K562 (cell line): ENCODE data around the gene PSAP. TPM values are rescaled to one million over a fixed set of nuclear protein-coding genes. Genes with fewer than 3 reads are reported as not detected.

Experiments used
- BDP1 ChIP-seq: IDR thresholded peaks from 3 replicates; pipeline ENCODE4 v1.6.1; 2011; ENCODE audit not compliant: insufficient read length, insufficient read depth
- CBX5 ChIP-seq: IDR thresholded peaks from 2 replicates; pipeline ENCODE4 v1.6.1; 2014; ENCODE audit warnings: low read depth, borderline replicate concordance
- DDX20 ChIP-seq: fragments of 450-650 bp; IDR thresholded peaks from 2 replicates; pipeline ENCODE4 v1.6.1; 2016; ENCODE audit warnings: missing genetic modification characterization, low read depth, mild to moderate bottlenecking, missing compliant biosample characterization, moderate library complexity
- GATAD2B ChIP-seq: fragments of 450-650 bp; IDR thresholded peaks from 2 replicates; pipeline ENCODE4 v1.6.1; 2017; ENCODE audit warnings: mild to moderate bottlenecking, borderline replicate concordance
- HOXB6 ChIP-seq: fragments of 250-450 bp; sonication (Bioruptor Pico); IDR thresholded peaks from 2 replicates; pipeline ENCODE4 v1.5.1; 2022; ENCODE audit warnings: mild to moderate bottlenecking, borderline replicate concordance
- STAT5B ChIP-seq: fragments of 250-450 bp; sonication (Bioruptor Pico); IDR thresholded peaks from 2 replicates; pipeline ENCODE4 v1.8.0; 2021; ENCODE audit warnings: mild to moderate bottlenecking, inconsistent platforms
- ZBTB17 ChIP-seq: fragments of 450-650 bp; formaldehyde crosslinking; IDR thresholded peaks from 2 replicates; pipeline ENCODE4 v1.4.0; 2020; ENCODE audit warnings: mild to moderate bottlenecking
- ZNF23 ChIP-seq: fragments of 250-450 bp; sonication (Bioruptor Pico); IDR thresholded peaks from 2 replicates; pipeline ENCODE4 v1.4.0; 2020; ENCODE audit warnings: mild to moderate bottlenecking
- ZNF79 ChIP-seq: fragments of 250-450 bp; sonication (Bioruptor Pico); IDR thresholded peaks from 2 replicates; pipeline ENCODE4 v1.4.0; 2020; ENCODE audit warnings: low read depth, mild to moderate bottlenecking, moderate library complexity
- polyA plus RNA-seq, 8 experiments: library from polyadenylated mRNA; depleted of rRNA in 4 of 8; stranded (reverse) in 5 of 8; unstranded in 3 of 8; fragments of >200 nt; fragmentation: Nextera tagmentation in 2 of 8; fragmentation: Illumina TruSeq in 1 of 8; extraction: Ambion mirVana in 2 of 8; extraction: Trizol in 1 of 8; gene quantifications; 2 replicates each; pipeline versions ENCODE4 v1.2.1 to v1.2.3, GENCODE V29; 2011 to 2014; ENCODE audit warnings: inconsistent platforms in 1 of 8, missing spikeins in 1 of 8
- total RNA-seq, 7 experiments: library from RNA; depleted of rRNA in 6 of 7; stranded (reverse); fragments of >200 nt in 6 of 7; fragmentation: Illumina TruSeq in 2 of 7; extraction: Trizol in 2 of 7; gene quantifications; 2 replicates each; pipeline versions ENCODE4 v1.2.1 to v1.2.3, GENCODE V29; 2011 to 2021; ENCODE audit warnings: low replicate concordance in 1 of 7
- TF ChIP-seq, protein P1 (sequence below): fragments of 450-650 bp; formaldehyde crosslinking; IDR thresholded peaks from 2 replicates; pipeline ENCODE4 v1.4.0; 2022; ENCODE audit warnings: mild to moderate bottlenecking, moderate library complexity
- TF ChIP-seq, protein P2 (sequence below), 2 experiments: fragments of 450-650 bp; IDR thresholded peaks; 2 replicates each; pipeline ENCODE4 v1.6.1; 2016
- TF ChIP-seq, protein P3 (sequence below): fragments of 450-650 bp; IDR thresholded peaks from 2 replicates; pipeline ENCODE4 v1.6.1; 2018; ENCODE audit not compliant: partially characterized antibody
- TF ChIP-seq, protein P4 (sequence below): sonication (generic); formaldehyde crosslinking; IDR thresholded peaks from 2 replicates; pipeline ENCODE4 v1.8.1; 2023; ENCODE audit warnings: missing genetic modification reagents, mild to moderate bottlenecking, borderline replicate concordance

PSAP gene
- total and polyA plus RNA-seq, 9 of the 15 experiments (the other 6 are each of a cell fraction or from before 2014, with no cell fraction given) = 245 to 700 (median 429) TPM

DNA sequence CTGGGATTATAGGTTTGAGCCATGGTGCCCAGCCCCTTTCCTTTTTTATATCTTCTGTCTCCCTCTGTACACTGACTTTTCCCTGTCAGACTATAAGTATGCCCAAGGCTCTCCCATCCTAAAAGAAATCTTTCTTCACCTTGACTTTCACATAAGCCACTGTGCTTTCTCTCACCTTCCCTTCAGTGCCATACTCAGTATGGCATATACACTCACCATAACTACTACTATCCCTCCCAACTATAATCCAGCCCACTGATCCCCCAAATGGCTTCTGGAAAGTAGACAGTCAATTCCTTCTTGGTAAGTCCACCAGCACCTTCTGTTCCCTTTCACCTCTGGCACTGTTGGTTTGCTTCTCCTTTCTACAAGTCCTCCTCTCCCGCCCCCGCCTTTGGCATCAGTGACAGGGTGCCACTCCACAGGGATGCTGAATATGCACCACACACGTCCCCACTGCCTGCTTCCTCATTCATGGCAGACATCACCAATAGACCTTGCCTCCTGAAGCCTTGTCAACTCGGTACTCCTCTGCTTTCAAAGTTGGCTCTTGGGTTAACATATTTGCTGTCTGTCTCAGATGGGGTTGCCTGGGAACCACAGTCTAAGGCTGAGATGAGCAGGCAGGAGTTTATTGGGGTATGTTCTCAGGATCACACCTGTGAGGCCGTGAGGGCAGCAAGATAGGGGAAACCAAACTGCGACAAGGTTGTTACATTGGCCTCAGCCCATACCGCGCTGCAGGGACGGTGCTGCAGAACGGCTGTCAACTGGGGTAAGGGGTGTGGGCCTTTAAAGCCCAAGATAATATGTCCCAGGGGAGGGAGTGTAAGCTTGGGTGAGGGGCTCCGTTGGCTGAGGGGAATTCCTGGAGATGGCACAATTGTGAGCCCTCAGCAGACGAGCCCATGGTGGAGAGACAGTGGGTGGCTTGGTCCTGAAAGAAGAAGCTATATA lies 7.2 kb upstream of the PSAP start (continued):
- TF ChIP-seq, protein P1, sequence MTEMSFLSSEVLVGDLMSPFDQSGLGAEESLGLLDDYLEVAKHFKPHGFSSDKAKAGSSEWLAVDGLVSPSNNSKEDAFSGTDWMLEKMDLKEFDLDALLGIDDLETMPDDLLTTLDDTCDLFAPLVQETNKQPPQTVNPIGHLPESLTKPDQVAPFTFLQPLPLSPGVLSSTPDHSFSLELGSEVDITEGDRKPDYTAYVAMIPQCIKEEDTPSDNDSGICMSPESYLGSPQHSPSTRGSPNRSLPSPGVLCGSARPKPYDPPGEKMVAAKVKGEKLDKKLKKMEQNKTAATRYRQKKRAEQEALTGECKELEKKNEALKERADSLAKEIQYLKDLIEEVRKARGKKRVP = no peak
- TF ChIP-seq STAT5B (CRISPR knock-in tag) (no peak), ZBTB17 (CRISPR knock-in tag) (peak; percentile 91), CBX5 (no peak), HOXB6 (CRISPR knock-in tag) (no peak), DDX20 (tag) (no peak), ZNF23 (CRISPR knock-in tag) (peak; percentile 89), BDP1 (no peak), ZNF79 (CRISPR knock-in tag) (no peak), GATAD2B (no peak)
- TF ChIP-seq, protein P2, sequence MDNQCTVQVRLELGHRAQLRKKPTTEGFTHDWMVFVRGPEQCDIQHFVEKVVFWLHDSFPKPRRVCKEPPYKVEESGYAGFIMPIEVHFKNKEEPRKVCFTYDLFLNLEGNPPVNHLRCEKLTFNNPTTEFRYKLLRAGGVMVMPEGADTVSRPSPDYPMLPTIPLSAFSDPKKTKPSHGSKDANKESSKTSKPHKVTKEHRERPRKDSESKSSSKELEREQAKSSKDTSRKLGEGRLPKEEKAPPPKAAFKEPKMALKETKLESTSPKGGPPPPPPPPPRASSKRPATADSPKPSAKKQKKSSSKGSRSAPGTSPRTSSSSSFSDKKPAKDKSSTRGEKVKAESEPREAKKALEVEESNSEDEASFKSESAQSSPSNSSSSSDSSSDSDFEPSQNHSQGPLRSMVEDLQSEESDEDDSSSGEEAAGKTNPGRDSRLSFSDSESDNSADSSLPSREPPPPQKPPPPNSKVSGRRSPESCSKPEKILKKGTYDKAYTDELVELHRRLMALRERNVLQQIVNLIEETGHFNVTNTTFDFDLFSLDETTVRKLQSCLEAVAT (IDR thresholded peaks at IDR 0.05) = peak in 1 of 2 experiments; percentile 96; a peak in 2 of 4 replicates
- TF ChIP-seq, protein P3, sequence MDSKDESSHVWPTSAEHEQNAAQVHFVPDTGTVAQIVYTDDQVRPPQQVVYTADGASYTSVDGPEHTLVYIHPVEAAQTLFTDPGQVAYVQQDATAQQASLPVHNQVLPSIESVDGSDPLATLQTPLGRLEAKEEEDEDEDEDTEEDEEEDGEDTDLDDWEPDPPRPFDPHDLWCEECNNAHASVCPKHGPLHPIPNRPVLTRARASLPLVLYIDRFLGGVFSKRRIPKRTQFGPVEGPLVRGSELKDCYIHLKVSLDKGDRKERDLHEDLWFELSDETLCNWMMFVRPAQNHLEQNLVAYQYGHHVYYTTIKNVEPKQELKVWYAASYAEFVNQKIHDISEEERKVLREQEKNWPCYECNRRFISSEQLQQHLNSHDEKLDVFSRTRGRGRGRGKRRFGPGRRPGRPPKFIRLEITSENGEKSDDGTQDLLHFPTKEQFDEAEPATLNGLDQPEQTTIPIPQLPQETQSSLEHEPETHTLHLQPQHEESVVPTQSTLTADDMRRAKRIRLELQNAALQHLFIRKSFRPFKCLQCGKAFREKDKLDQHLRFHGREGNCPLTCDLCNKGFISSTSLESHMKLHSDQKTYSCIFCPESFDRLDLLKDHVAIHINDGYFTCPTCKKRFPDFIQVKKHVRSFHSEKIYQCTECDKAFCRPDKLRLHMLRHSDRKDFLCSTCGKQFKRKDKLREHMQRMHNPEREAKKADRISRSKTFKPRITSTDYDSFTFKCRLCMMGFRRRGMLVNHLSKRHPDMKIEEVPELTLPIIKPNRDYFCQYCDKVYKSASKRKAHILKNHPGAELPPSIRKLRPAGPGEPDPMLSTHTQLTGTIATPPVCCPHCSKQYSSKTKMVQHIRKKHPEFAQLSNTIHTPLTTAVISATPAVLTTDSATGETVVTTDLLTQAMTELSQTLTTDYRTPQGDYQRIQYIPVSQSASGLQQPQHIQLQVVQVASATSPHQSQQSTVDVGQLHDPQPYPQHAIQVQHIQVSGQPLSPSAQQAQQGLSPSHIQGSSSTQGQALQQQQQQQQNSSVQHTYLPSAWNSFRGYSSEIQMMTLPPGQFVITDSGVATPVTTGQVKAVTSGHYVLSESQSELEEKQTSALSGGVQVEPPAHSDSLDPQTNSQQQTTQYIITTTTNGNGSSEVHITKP = no peak
- TF ChIP-seq, protein P4, sequence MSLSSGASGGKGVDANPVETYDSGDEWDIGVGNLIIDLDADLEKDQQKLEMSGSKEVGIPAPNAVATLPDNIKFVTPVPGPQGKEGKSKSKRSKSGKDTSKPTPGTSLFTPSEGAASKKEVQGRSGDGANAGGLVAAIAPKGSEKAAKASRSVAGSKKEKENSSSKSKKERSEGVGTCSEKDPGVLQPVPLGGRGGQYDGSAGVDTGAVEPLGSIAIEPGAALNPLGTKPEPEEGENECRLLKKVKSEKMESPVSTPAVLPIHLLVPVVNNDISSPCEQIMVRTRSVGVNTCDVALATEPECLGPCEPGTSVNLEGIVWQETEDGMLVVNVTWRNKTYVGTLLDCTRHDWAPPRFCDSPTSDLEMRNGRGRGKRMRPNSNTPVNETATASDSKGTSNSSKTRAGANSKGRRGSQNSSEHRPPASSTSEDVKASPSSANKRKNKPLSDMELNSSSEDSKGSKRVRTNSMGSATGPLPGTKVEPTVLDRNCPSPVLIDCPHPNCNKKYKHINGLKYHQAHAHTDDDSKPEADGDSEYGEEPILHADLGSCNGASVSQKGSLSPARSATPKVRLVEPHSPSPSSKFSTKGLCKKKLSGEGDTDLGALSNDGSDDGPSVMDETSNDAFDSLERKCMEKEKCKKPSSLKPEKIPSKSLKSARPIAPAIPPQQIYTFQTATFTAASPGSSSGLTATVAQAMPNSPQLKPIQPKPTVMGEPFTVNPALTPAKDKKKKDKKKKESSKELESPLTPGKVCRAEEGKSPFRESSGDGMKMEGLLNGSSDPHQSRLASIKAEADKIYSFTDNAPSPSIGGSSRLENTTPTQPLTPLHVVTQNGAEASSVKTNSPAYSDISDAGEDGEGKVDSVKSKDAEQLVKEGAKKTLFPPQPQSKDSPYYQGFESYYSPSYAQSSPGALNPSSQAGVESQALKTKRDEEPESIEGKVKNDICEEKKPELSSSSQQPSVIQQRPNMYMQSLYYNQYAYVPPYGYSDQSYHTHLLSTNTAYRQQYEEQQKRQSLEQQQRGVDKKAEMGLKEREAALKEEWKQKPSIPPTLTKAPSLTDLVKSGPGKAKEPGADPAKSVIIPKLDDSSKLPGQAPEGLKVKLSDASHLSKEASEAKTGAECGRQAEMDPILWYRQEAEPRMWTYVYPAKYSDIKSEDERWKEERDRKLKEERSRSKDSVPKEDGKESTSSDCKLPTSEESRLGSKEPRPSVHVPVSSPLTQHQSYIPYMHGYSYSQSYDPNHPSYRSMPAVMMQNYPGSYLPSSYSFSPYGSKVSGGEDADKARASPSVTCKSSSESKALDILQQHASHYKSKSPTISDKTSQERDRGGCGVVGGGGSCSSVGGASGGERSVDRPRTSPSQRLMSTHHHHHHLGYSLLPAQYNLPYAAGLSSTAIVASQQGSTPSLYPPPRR (CRISPR knock-in tag) = no peak
- TF ChIP-seq, all 486 proteins: peak for 6
